Subcutaneous abdominal adipose tissue (tissue), 5 donors: ENCODE measurements around the gene FZD8.
A peak's percentile ranks its signal among the peaks of the same experiment; 100 is the strongest.

Source experiments
- H3K27ac ChIP-seq: one replicate; pipeline ENCODE4 v1.7.0; 2013; ENCODE audit warnings: low read depth, mild to moderate bottlenecking, inconsistent platforms, low read length, moderate library complexity
- H3K27me3 ChIP-seq, 5 donors: one replicate each; pipeline ENCODE4 v1.7.0; 2013; ENCODE audit warnings: low read length in 5 of 5, inconsistent platforms in 1 of 5; ENCODE audit not compliant: control insufficient read depth in 5 of 5, insufficient read depth in 4 of 5
- H3K36me3 ChIP-seq, 5 donors: one replicate each; pipeline ENCODE4 v1.7.0; 2013; ENCODE audit warnings: low read length in 5 of 5; ENCODE audit not compliant: control insufficient read depth in 5 of 5, insufficient read depth in 5 of 5
- H3K4me1 ChIP-seq, 5 donors: one replicate each; pipeline ENCODE4 v1.7.0; 2013; ENCODE audit warnings: low read length in 5 of 5, mild to moderate bottlenecking in 3 of 5, moderate library complexity in 1 of 5; ENCODE audit not compliant: control insufficient read depth in 5 of 5, insufficient read depth in 5 of 5
- H3K4me3 ChIP-seq, 5 donors: one replicate each; pipeline ENCODE4 v1.7.0; 2013; ENCODE audit warnings: low read length in 5 of 5, low read depth in 1 of 5
- H3K9ac ChIP-seq, 5 donors: one replicate each; pipeline ENCODE4 v1.7.0; 2013; ENCODE audit warnings: low read length in 5 of 5, mild to moderate bottlenecking in 4 of 5, moderate library complexity in 3 of 5
- H3K9me3 ChIP-seq, 5 donors: one replicate each; pipeline ENCODE4 v1.7.0; 2013; ENCODE audit warnings: low read length in 5 of 5; ENCODE audit not compliant: control insufficient read depth in 5 of 5
- donor health status: healthy.
- donor health status: healthy.
- donor health status: healthy.
- donor health status: healthy.
- donor health status: healthy.

The FZD8 gene

GRCh38 chr10:35611750-35612149 is 30.3 kb downstream of the FZD8 start:
- peaks cover 0 to 2% (median 0%) of the 10 kb centered on the region in 5 donors for H3K9me3 ChIP-seq
- H3K36me3 ChIP-seq = no peaks in the 10 kb centered on the region
- H3K4me3 ChIP-seq = no peak overlapping the region
- no peak overlapping the region for H3K27ac ChIP-seq
- peaks cover 12 to 38% (median 21%) of the 10 kb centered on the region in 5 donors for H3K27me3 ChIP-seq
- H3K4me1 ChIP-seq = peaks cover 0 to 11% (median 10%) of the 10 kb centered on the region in 5 donors
- H3K9ac ChIP-seq = no peak overlapping the region

GRCh38 chr10:35608328-35608672 is 33.8 kb downstream of the FZD8 start:
- peaks cover 0 to 2% (median 0%) of the 10 kb centered on the region in 5 donors for H3K9me3 ChIP-seq
- H3K36me3 ChIP-seq = no peaks in the 10 kb centered on the region
- H3K4me3 ChIP-seq = peak overlapping the region in 4 of 5 donors; percentile 57 to 69 (median 60)
- H3K27me3 ChIP-seq = peaks cover 8 to 32% (median 21%) of the 10 kb centered on the region in 5 donors
- peaks cover 0 to 11% (median 10%) of the 10 kb centered on the region in 5 donors for H3K4me1 ChIP-seq
- no peak overlapping the region for H3K27ac ChIP-seq
- no peak overlapping the region for H3K9ac ChIP-seq

- peaks cover 0 to 11% (median 10%) of the 10 kb centered on the region in 5 donors for H3K4me1 ChIP-seq
- H3K27me3 ChIP-seq = peaks cover 7 to 32% (median 21%) of the 10 kb centered on the region in 5 donors
- H3K9me3 ChIP-seq = peaks cover 0 to 2% (median 0%) of the 10 kb centered on the region in 5 donors
- H3K4me3 ChIP-seq = peak overlapping the region; percentile 57 to 69 (median 60)
- H3K36me3 ChIP-seq = no peaks in the 10 kb centered on the region
- H3K9ac ChIP-seq = peak overlapping the region in 2 of 5 donors; percentile 3 to 52
- H3K27ac ChIP-seq = no peak overlapping the region
Measured at GRCh38 chr10:35607475-35608327, 34.4 kb downstream of the FZD8 start.

- Histone ChIP-seq H3K4me1 (peaks cover 0 to 11% (median 10%) of the 10 kb centered on the region in 5 donors), H3K27me3 (peaks cover 7 to 27% (median 21%) of the 10 kb centered on the region in 5 donors), H3K9ac (no peak overlapping the region), H3K36me3 (no peaks in the 10 kb centered on the region), H3K27ac (no peak overlapping the region), H3K9me3 (peaks cover 0 to 4% (median 0%) of the 10 kb centered on the region in 5 donors), H3K4me3 (no peak overlapping the region)
Measured at GRCh38 chr10:35606430-35606829, 35.7 kb downstream of the FZD8 start.

- Histone ChIP-seq H3K36me3 (no peaks in the 10 kb centered on the region), H3K9me3 (peaks cover 0 to 10% (median 0%) of the 10 kb centered on the region in 5 donors), H3K27ac (no peak within 1 kb of the TSS), H3K4me3 (no peak within 1 kb of the TSS), H3K27me3 (peaks cover 7 to 23% (median 18%) of the 10 kb centered on the region in 5 donors), H3K4me1 (peaks cover 0 to 11% (median 10%) of the 10 kb centered on the region in 5 donors), H3K9ac (no peak within 1 kb of the TSS)
Measured at GRCh38 chr10:35605191-35605590, 36.9 kb downstream of the FZD8 start, which contains the start of gene GJD4. Gene GJD4, plus strand, starts transcription at chr10:35605341. Its CDS starts 227 bp downstream, at chr10:35605568.

GRCh38 chr10:35600193-35600592 is 41.9 kb downstream of the FZD8 start:
- Histone ChIP-seq H3K4me3 (no peak overlapping the region), H3K36me3 (no peaks in the 10 kb centered on the region), H3K9ac (no peak overlapping the region), H3K4me1 (no peaks in the 10 kb centered on the region), H3K27ac (no peak overlapping the region), H3K27me3 (peaks cover 0 to 8% (median 0%) of the 10 kb centered on the region in 5 donors), H3K9me3 (peaks cover 0 to 7% (median 0%) of the 10 kb centered on the region in 5 donors)

- no peaks in the 10 kb centered on the region for H3K4me1 ChIP-seq
- no peak overlapping the region for H3K9ac ChIP-seq
- peaks cover 0 to 7% (median 0%) of the 10 kb centered on the region in 5 donors for H3K9me3 ChIP-seq
- H3K27me3 ChIP-seq = peaks cover 0 to 8% (median 0%) of the 10 kb centered on the region in 5 donors
- H3K36me3 ChIP-seq = no peaks in the 10 kb centered on the region
- H3K4me3 ChIP-seq = no peak overlapping the region
- no peak overlapping the region for H3K27ac ChIP-seq
Measured at GRCh38 chr10:35598379-35598778, 43.7 kb downstream of the FZD8 start.

- no peak overlapping the region for H3K9ac ChIP-seq
- no peaks in the 10 kb centered on the region for H3K4me1 ChIP-seq
- H3K4me3 ChIP-seq = no peak overlapping the region
- peaks cover 0 to 3% (median 0%) of the 10 kb centered on the region in 5 donors for H3K27me3 ChIP-seq
- no peak overlapping the region for H3K27ac ChIP-seq
- H3K9me3 ChIP-seq = peaks cover 0 to 9% (median 0%) of the 10 kb centered on the region in 5 donors
- no peaks in the 10 kb centered on the region for H3K36me3 ChIP-seq
Measured at GRCh38 chr10:35595106-35595505, 47.0 kb downstream of the FZD8 start.

GRCh38 chr10:35594115-35595079 is 47.7 kb downstream of the FZD8 start:
- no peak overlapping the region for H3K4me3 ChIP-seq
- peaks cover 0 to 9% (median 0%) of the 10 kb centered on the region in 5 donors for H3K9me3 ChIP-seq
- no peak overlapping the region for H3K27ac ChIP-seq
- peaks cover 0 to 3% (median 0%) of the 10 kb centered on the region in 5 donors for H3K27me3 ChIP-seq
- no peaks in the 10 kb centered on the region for H3K36me3 ChIP-seq
- H3K4me1 ChIP-seq = no peaks in the 10 kb centered on the region
- no peak overlapping the region for H3K9ac ChIP-seq
